Thymus (tissue), 11 donors: ENCODE results near the gene THRB. TPM values are rescaled to one million over a fixed set of nuclear protein-coding genes. Genes with fewer than 3 reads are reported as not detected.

Experiments
- DNase-seq, 9 donors: peaks; one replicate each; pipeline ENCODE4 v3.0.0-alpha.2; 2013; ENCODE audit warnings: low spot score in 9 of 9, low read depth in 6 of 9, missing footprints in 1 of 9
- H3K27ac ChIP-seq, 2 donors: one replicate each; pipeline ENCODE4 v1.5.1; 2013; ENCODE audit warnings: control low read depth in 1 of 2, low read depth in 1 of 2, low read length in 1 of 2, mild to moderate bottlenecking in 1 of 2, moderate library complexity in 1 of 2
- H3K27me3 ChIP-seq, 2 donors: one replicate each; pipeline ENCODE4 v1.5.1; 2013; ENCODE audit warnings: low read length in 1 of 2; ENCODE audit not compliant: control insufficient read depth in 2 of 2, insufficient read depth in 1 of 2
- H3K36me3 ChIP-seq, 2 donors: one replicate each; pipeline ENCODE4 v1.5.1; 2013; ENCODE audit warnings: low read length in 1 of 2, mild to moderate bottlenecking in 1 of 2, moderate library complexity in 1 of 2; ENCODE audit not compliant: control insufficient read depth in 2 of 2, insufficient read depth in 2 of 2
- H3K4me1 ChIP-seq, 2 donors: one replicate each; pipeline ENCODE4 v1.5.1; 2013; ENCODE audit warnings: low read length in 2 of 2; ENCODE audit not compliant: control insufficient read depth in 2 of 2, insufficient read depth in 2 of 2
- H3K4me3 ChIP-seq, 2 donors: one replicate each; pipeline ENCODE4 v1.5.1; 2013; ENCODE audit warnings: low read length in 2 of 2, control low read depth in 1 of 2, mild to moderate bottlenecking in 1 of 2
- H3K9me3 ChIP-seq, 2 donors: one replicate each; pipeline ENCODE4 v1.5.1; 2013; ENCODE audit warnings: low read length in 1 of 2, mild to moderate bottlenecking in 1 of 2; ENCODE audit not compliant: control insufficient read depth in 2 of 2, insufficient read depth in 1 of 2
- WGBS: extraction: QIAGEN DNeasy Blood & Tissue Kit; methylation state at CpG from one replicate; pipeline ENCODE4 v1.1.7; 2013; 5-methylcytosine and 5-hydroxymethylcytosine counted together
- polyA plus RNA-seq: library from polyadenylated mRNA; stranded (reverse); fragments of 200-250 nt; gene quantifications from one replicate; pipeline ENCODE4 v1.2.3, GENCODE V29; 2013
- total RNA-seq: library from RNA; stranded (reverse); fragments of 120-200 nt; gene quantifications from one replicate; pipeline ENCODE4 v1.2.4, GENCODE V29; 2013
- donor health status: healthy.

Gene THRB
- total and polyA plus RNA-seq, 2 donors = 2.2 to 3.5 TPM

GRCh38 chr3:24388159-24388558 is 106.5 kb downstream of the THRB start:
- Histone ChIP-seq H3K27me3 (no peaks in the 10 kb centered on the region), H3K9me3 (no peaks in the 10 kb centered on the region), H3K27ac (peak overlapping the region in 1 of 2 donors; percentile 28), H3K36me3 (no peaks in the 10 kb centered on the region), H3K4me3 (no peak overlapping the region), H3K4me1 (peaks cover 0 to 4% of the 10 kb centered on the region in 2 donors)
- 92% methylated on average over 3 of the region's 3 CpGs for WGBS
- DNase-seq = no peak

- H3K36me3 ChIP-seq = no peaks in the 10 kb centered on the region
- H3K27me3 ChIP-seq = no peaks in the 10 kb centered on the region
- H3K4me1 ChIP-seq = peaks cover 0 to 4% of the 10 kb centered on the region in 2 donors
- H3K27ac ChIP-seq = no peak overlapping the region
- 94% methylated on average over 1 of the region's 1 CpG for WGBS
- H3K9me3 ChIP-seq = no peaks in the 10 kb centered on the region
- no peak for DNase-seq
- H3K4me3 ChIP-seq = no peak overlapping the region
Observed at GRCh38 chr3:24387493-24387892, 107.2 kb downstream of the THRB start.

GRCh38 chr3:24387000-24387399 is 107.7 kb downstream of the THRB start:
- Histone ChIP-seq H3K36me3 (no peaks in the 10 kb centered on the region), H3K9me3 (no peaks in the 10 kb centered on the region), H3K4me3 (no peak overlapping the region), H3K4me1 (peaks cover 0 to 4% of the 10 kb centered on the region in 2 donors), H3K27ac (no peak overlapping the region), H3K27me3 (no peaks in the 10 kb centered on the region)
- DNase-seq = no peak

GRCh38 chr3:24386458-24386857 is 108.2 kb downstream of the THRB start:
- Histone ChIP-seq H3K4me3 (no peak overlapping the region), H3K4me1 (peaks cover 0 to 4% of the 10 kb centered on the region in 2 donors), H3K27me3 (no peaks in the 10 kb centered on the region), H3K9me3 (no peaks in the 10 kb centered on the region), H3K27ac (no peak overlapping the region), H3K36me3 (no peaks in the 10 kb centered on the region)
- 80% methylated on average over 3 of the region's 3 CpGs for WGBS
- DNase-seq = no peak

- no peak for DNase-seq
- H3K9me3 ChIP-seq = no peaks in the 10 kb centered on the region
Observed at GRCh38 chr3:24385012-24385615, 109.5 kb downstream of the THRB start.

GRCh38 chr3:24382647-24383046 is 112.0 kb downstream of the THRB start:
- Histone ChIP-seq H3K4me3 (no peak overlapping the region), H3K4me1 (peaks cover 0 to under 1% of the 10 kb centered on the region in 2 donors), H3K27me3 (no peaks in the 10 kb centered on the region), H3K36me3 (no peaks in the 10 kb centered on the region), H3K27ac (no peak overlapping the region), H3K9me3 (no peaks in the 10 kb centered on the region)
- WGBS = 98% methylated on average over 2 of the region's 2 CpGs
- DNase-seq = no peak

More at GRCh38 chr3:24385012-24385615, 109.5 kb downstream of the THRB start:
- Histone ChIP-seq H3K27ac (no peak overlapping the region), H3K4me3 (no peak overlapping the region), H3K27me3 (no peaks in the 10 kb centered on the region), H3K36me3 (no peaks in the 10 kb centered on the region), H3K4me1 (peaks cover 0 to 4% of the 10 kb centered on the region in 2 donors)
- WGBS = 93% methylated on average over 2 of the region's 2 CpGs

GRCh38 chr3:24379936-24380335 is 114.7 kb downstream of the THRB start:
- peaks cover 0 to 5% of the 10 kb centered on the region in 2 donors for H3K4me1 ChIP-seq
- H3K27me3 ChIP-seq = no peaks in the 10 kb centered on the region
- no peak for DNase-seq
- no peaks in the 10 kb centered on the region for H3K36me3 ChIP-seq
- no peak overlapping the region for H3K4me3 ChIP-seq
- no peak overlapping the region for H3K27ac ChIP-seq
- H3K9me3 ChIP-seq = no peaks in the 10 kb centered on the region

GRCh38 chr3:24378313-24378712 is 116.3 kb downstream of the THRB start:
- no peaks in the 10 kb centered on the region for H3K36me3 ChIP-seq
- H3K27me3 ChIP-seq = no peaks in the 10 kb centered on the region
- no peak overlapping the region for H3K4me3 ChIP-seq
- no peaks in the 10 kb centered on the region for H3K9me3 ChIP-seq
- no peak for DNase-seq
- peak overlapping the region in 1 of 2 donors; percentile 55 for H3K27ac ChIP-seq
- peaks cover 0 to 5% of the 10 kb centered on the region in 2 donors for H3K4me1 ChIP-seq
- 92% methylated on average over 3 of the region's 3 CpGs for WGBS

- Histone ChIP-seq H3K9me3 (no peaks in the 10 kb centered on the region), H3K4me3 (no peak overlapping the region), H3K36me3 (no peaks in the 10 kb centered on the region), H3K4me1 (peaks cover 0 to 5% of the 10 kb centered on the region in 2 donors), H3K27ac (peak overlapping the region in 1 of 2 donors; percentile 61), H3K27me3 (no peaks in the 10 kb centered on the region)
- peak in 2 of 9 donors; percentile 4 to 15 for DNase-seq
Observed at GRCh38 chr3:24377218-24377993, 117.2 kb downstream of the THRB start.
